Measurements from ENCODE around the gene HSPB8.

GRCh38 chr12:119207063-119207560 is 28.4 kb downstream of the HSPB8 start:
- TF ChIP-seq CTCF (IDR thresholded peaks at IDR 0.05) (no peak), POLR2AphosphoS5 (IDR thresholded peaks at IDR 0.05; ENCODE audit: insufficient read depth in 1 of 2, low read depth in 1 of 2) (no peak), POLR2A (IDR thresholded peaks at IDR 0.05) (no peak)
